ENCODE measurements around the gene MPP3. TPM values are rescaled to one million over a fixed set of nuclear protein-coding genes. Genes with fewer than 3 reads are reported as not detected.

Gene MPP3
- polyA plus RNA-seq, 1 donor: 4.9 TPM

- no peak overlapping the region for H3K27ac ChIP-seq (ENCODE audit: low read length)
- 100% methylated on average over 1 of the region's 1 CpG for WGBS (ENCODE audit: insufficient coverage, low lambda C conversion rate)
- no peaks in the 10 kb centered on the region for H3K27me3 ChIP-seq (ENCODE audit: control insufficient read depth, insufficient read depth, low read length)
- DNase-seq: no peak
- peaks cover 3% of the 10 kb centered on the region for H3K9me3 ChIP-seq (ENCODE audit: control insufficient read depth, low read depth, low read length)
- no peak overlapping the region for H3K4me3 ChIP-seq (ENCODE audit: low read length)
- no peaks in the 10 kb centered on the region for H3K4me1 ChIP-seq (ENCODE audit: control insufficient read depth, insufficient read depth, low read length)
- no peaks in the 10 kb centered on the region for H3K36me3 ChIP-seq (ENCODE audit: control insufficient read depth, insufficient read depth, low read length)
Measured at GRCh38 chr17:43789482-43789881, 43.5 kb downstream of the MPP3 start.

GRCh38 chr17:43788540-43788939 lies 44.4 kb downstream of the MPP3 start:
- DNase-seq: no peak
- Histone ChIP-seq H3K4me3 (ENCODE audit: low read length) (no peak overlapping the region), H3K27me3 (ENCODE audit: control insufficient read depth, insufficient read depth, low read length) (no peaks in the 10 kb centered on the region), H3K4me1 (ENCODE audit: control insufficient read depth, insufficient read depth, low read length) (no peaks in the 10 kb centered on the region), H3K27ac (ENCODE audit: low read length) (no peak overlapping the region), H3K36me3 (ENCODE audit: control insufficient read depth, insufficient read depth, low read length) (no peaks in the 10 kb centered on the region), H3K9me3 (ENCODE audit: control insufficient read depth, low read depth, low read length) (peaks cover 3% of the 10 kb centered on the region)
- no CpG with 5 or more reads among the region's 5 CpGs for WGBS (ENCODE audit: insufficient coverage, low lambda C conversion rate)

- Histone ChIP-seq H3K27me3 (ENCODE audit: control insufficient read depth, insufficient read depth, low read length) (peaks cover 4% of the 10 kb centered on the region), H3K27ac (ENCODE audit: low read length) (no peak overlapping the region), H3K4me1 (ENCODE audit: control insufficient read depth, insufficient read depth, low read length) (no peaks in the 10 kb centered on the region), H3K9me3 (ENCODE audit: control insufficient read depth, low read depth, low read length) (peaks cover 3% of the 10 kb centered on the region), H3K4me3 (ENCODE audit: low read length) (no peak overlapping the region), H3K36me3 (ENCODE audit: control insufficient read depth, insufficient read depth, low read length) (no peaks in the 10 kb centered on the region)
- no peak for DNase-seq
- WGBS (ENCODE audit: insufficient coverage, low lambda C conversion rate): no CpG with 5 or more reads among the region's 2 CpGs
Measured at GRCh38 chr17:43787728-43788127, 45.2 kb downstream of the MPP3 start.

- no peak overlapping the region for H3K27ac ChIP-seq (ENCODE audit: low read length)
- WGBS (ENCODE audit: insufficient coverage, low lambda C conversion rate): no CpG with 5 or more reads among the region's 5 CpGs
- DNase-seq: no peak
- no peak overlapping the region for H3K4me3 ChIP-seq (ENCODE audit: low read length)
- H3K27me3 ChIP-seq (ENCODE audit: control insufficient read depth, insufficient read depth, low read length): peaks cover 8% of the 10 kb centered on the region
- H3K9me3 ChIP-seq (ENCODE audit: control insufficient read depth, low read depth, low read length): peaks cover 3% of the 10 kb centered on the region
- H3K36me3 ChIP-seq (ENCODE audit: control insufficient read depth, insufficient read depth, low read length): no peaks in the 10 kb centered on the region
- H3K4me1 ChIP-seq (ENCODE audit: control insufficient read depth, insufficient read depth, low read length): peaks cover 9% of the 10 kb centered on the region
Measured at GRCh38 chr17:43784628-43785101, 48.3 kb downstream of the MPP3 start.

GRCh38 chr17:43784068-43784467 lies 48.9 kb downstream of the MPP3 start:
- Histone ChIP-seq H3K27ac (ENCODE audit: low read length) (no peak overlapping the region), H3K27me3 (ENCODE audit: control insufficient read depth, insufficient read depth, low read length) (peaks cover 8% of the 10 kb centered on the region), H3K36me3 (ENCODE audit: control insufficient read depth, insufficient read depth, low read length) (no peaks in the 10 kb centered on the region), H3K9me3 (ENCODE audit: control insufficient read depth, low read depth, low read length) (no peaks in the 10 kb centered on the region), H3K4me1 (ENCODE audit: control insufficient read depth, insufficient read depth, low read length) (peaks cover 15% of the 10 kb centered on the region), H3K4me3 (ENCODE audit: low read length) (no peak overlapping the region)
- no CpG with 5 or more reads among the region's 2 CpGs for WGBS (ENCODE audit: insufficient coverage, low lambda C conversion rate)
- no peak for DNase-seq

- WGBS (ENCODE audit: insufficient coverage, low lambda C conversion rate): 80% methylated on average over 1 of the region's 15 CpGs
- Histone ChIP-seq H3K27me3 (ENCODE audit: control insufficient read depth, insufficient read depth, low read length) (peaks cover 8% of the 10 kb centered on the region), H3K9me3 (ENCODE audit: control insufficient read depth, low read depth, low read length) (no peaks in the 10 kb centered on the region), H3K4me1 (ENCODE audit: control insufficient read depth, insufficient read depth, low read length) (peaks cover 16% of the 10 kb centered on the region), H3K36me3 (ENCODE audit: control insufficient read depth, insufficient read depth, low read length) (no peaks in the 10 kb centered on the region), H3K27ac (ENCODE audit: low read length) (no peak overlapping the region), H3K4me3 (ENCODE audit: low read length) (no peak overlapping the region)
- DNase-seq: no peak
Measured at GRCh38 chr17:43782913-43783680, 49.8 kb downstream of the MPP3 start.

GRCh38 chr17:43780135-43780534 lies 52.8 kb downstream of the MPP3 start, which contains the start of gene CFAP97D1:
Gene CFAP97D1 (plus strand): TSS chr17:43780435. CDS start chr17:43780463, 28 bp downstream.
- WGBS (ENCODE audit: insufficient coverage, low lambda C conversion rate): 27% methylated on average over 2 of the region's 7 CpGs
- Histone ChIP-seq H3K27me3 (ENCODE audit: control insufficient read depth, insufficient read depth, low read length) (peaks cover 8% of the 10 kb centered on the region), H3K9me3 (ENCODE audit: control insufficient read depth, low read depth, low read length) (no peaks in the 10 kb centered on the region), H3K36me3 (ENCODE audit: control insufficient read depth, insufficient read depth, low read length) (peaks cover 19% of the 10 kb centered on the region), H3K27ac (ENCODE audit: low read length) (peak within 1 kb of the TSS; percentile 77), H3K4me3 (ENCODE audit: low read length) (peak within 1 kb of the TSS; percentile 74), H3K4me1 (ENCODE audit: control insufficient read depth, insufficient read depth, low read length) (peaks cover 21% of the 10 kb centered on the region)
- no peak for DNase-seq

GRCh38 chr17:43779145-43780125 lies 53.5 kb downstream of the MPP3 start:
- Histone ChIP-seq H3K4me3 (ENCODE audit: low read length) (peak overlapping the region; percentile 74), H3K9me3 (ENCODE audit: control insufficient read depth, low read depth, low read length) (no peaks in the 10 kb centered on the region), H3K27ac (ENCODE audit: low read length) (peak overlapping the region; percentile 77), H3K36me3 (ENCODE audit: control insufficient read depth, insufficient read depth, low read length) (peaks cover 26% of the 10 kb centered on the region), H3K27me3 (ENCODE audit: control insufficient read depth, insufficient read depth, low read length) (peaks cover 8% of the 10 kb centered on the region), H3K4me1 (ENCODE audit: control insufficient read depth, insufficient read depth, low read length) (peaks cover 21% of the 10 kb centered on the region)
- DNase-seq: no peak
- WGBS (ENCODE audit: insufficient coverage, low lambda C conversion rate): 40% methylated on average over 3 of the region's 26 CpGs

- no peaks in the 10 kb centered on the region for H3K9me3 ChIP-seq (ENCODE audit: control insufficient read depth, low read depth, low read length)
- H3K36me3 ChIP-seq (ENCODE audit: control insufficient read depth, insufficient read depth, low read length): peaks cover 34% of the 10 kb centered on the region
- no CpG with 5 or more reads among the region's 100 CpGs for WGBS (ENCODE audit: insufficient coverage, low lambda C conversion rate)
- H3K27me3 ChIP-seq (ENCODE audit: control insufficient read depth, insufficient read depth, low read length): peaks cover 8% of the 10 kb centered on the region
- H3K4me3 ChIP-seq (ENCODE audit: low read length): peak within 1 kb of the TSS; percentile 86
- DNase-seq: peak; percentile 96
- peak within 1 kb of the TSS; percentile 97 for H3K27ac ChIP-seq (ENCODE audit: low read length)
- H3K4me1 ChIP-seq (ENCODE audit: control insufficient read depth, insufficient read depth, low read length): peaks cover 21% of the 10 kb centered on the region
Measured at GRCh38 chr17:43778337-43779144, 54.4 kb downstream of the MPP3 start, which contains the start of gene DUSP3. Gene DUSP3 (minus strand): TSS chr17:43778977. CDS start chr17:43778924, 53 bp downstream.

Measured in large intestine (tissue), 3 donors.